Measurements from ENCODE around the gene NDUFB10.

The NDUFB10 gene

DNA sequence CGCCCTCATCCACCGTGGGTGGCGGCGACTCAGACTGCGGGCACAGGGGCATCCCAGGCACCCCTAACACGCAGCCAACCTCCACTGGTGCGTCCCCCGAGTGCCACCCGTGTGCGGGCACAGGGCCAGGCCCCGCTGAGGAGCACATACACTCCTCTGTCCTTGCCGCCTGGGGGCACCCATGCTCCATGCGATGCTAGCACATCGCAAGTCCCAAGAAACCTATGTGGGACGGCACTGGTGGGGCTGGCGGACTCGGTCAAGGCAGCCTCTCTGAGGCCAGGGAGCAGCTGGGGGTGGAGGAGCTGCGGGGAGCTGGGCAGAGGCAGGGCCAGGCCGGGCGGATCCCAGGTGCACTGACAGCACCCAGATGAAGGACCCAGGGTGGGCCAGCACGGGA, 46.3 kb downstream of the NDUFB10 start:
- no peak for FAIRE-seq
- TF ChIP-seq, protein P1, sequence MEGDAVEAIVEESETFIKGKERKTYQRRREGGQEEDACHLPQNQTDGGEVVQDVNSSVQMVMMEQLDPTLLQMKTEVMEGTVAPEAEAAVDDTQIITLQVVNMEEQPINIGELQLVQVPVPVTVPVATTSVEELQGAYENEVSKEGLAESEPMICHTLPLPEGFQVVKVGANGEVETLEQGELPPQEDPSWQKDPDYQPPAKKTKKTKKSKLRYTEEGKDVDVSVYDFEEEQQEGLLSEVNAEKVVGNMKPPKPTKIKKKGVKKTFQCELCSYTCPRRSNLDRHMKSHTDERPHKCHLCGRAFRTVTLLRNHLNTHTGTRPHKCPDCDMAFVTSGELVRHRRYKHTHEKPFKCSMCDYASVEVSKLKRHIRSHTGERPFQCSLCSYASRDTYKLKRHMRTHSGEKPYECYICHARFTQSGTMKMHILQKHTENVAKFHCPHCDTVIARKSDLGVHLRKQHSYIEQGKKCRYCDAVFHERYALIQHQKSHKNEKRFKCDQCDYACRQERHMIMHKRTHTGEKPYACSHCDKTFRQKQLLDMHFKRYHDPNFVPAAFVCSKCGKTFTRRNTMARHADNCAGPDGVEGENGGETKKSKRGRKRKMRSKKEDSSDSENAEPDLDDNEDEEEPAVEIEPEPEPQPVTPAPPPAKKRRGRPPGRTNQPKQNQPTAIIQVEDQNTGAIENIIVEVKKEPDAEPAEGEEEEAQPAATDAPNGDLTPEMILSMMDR (IDR thresholded peaks at IDR 0.05; ENCODE audit: insufficient read depth, missing control alignments), result peak; percentile 69
- DNase-seq (ENCODE audit: insufficient read length, low spot score), result no peak

DNA sequence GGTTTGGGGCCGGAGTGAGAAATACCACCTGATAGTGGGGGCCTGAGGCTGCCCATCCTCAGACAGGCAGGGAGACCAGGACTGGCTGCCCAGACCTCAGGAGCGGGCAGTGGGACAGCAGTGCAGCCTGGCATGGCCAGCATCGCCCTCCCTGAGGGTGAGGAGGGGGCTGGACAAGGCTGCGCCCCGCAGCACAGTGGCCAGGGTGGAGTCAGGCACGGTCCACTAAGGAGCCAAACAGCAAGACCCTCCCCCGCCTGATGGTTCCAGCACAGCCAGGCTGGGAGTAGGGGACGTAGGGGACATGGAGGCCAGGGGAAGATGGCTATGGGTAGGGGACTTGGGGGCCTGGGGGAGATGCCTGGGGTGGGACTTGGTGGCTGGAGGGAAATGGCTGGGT, 47.0 kb downstream of the NDUFB10 start:
- FAIRE-seq (no peak), DNase-seq (ENCODE audit: insufficient read length, low spot score) (no peak)
- TF ChIP-seq, protein P1 (IDR thresholded peaks at IDR 0.05; ENCODE audit: insufficient read depth, missing control alignments), result no peak

DNA sequence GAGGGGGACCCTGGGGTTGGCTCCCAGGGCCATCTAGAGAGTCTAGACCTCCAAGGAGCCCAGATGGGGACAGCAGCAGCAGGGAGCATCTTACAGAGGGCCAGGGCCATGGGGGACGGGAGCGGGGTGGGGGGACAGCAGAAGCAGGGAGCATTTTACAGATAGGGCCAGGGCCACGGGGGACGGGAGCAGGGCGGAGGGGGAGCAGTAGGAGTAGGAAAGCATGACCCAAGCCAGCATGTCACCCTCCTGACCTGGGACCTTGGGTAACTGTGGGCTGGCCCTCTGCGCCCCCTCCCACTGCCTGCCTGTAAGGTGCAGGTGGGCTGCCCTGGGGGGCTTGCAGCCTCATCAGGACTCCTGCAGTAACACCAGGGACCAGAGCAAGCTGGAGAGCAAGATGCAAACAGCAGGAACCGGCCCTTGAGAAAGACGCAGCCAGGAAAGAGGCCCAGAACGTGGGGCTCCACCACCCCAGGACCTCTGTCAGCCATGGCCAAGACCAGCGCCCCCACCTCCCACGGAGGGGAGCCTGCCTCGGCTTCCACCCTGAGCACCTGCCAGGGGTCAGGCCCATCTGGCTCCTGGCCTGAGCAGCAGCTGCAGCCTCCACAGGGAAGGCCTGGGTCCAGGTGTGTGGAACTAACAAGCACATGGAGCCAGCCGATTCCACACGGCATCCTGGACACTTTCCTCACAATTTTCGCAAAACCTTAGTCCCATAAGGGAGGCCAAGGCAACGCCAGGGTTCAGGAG, 47.9 kb downstream of the NDUFB10 start:
- DNase-seq (ENCODE audit: insufficient read length, low spot score) (no peak), FAIRE-seq (no peak)
- TF ChIP-seq, protein P1 (IDR thresholded peaks at IDR 0.05; ENCODE audit: insufficient read depth, missing control alignments), result no peak

DNA sequence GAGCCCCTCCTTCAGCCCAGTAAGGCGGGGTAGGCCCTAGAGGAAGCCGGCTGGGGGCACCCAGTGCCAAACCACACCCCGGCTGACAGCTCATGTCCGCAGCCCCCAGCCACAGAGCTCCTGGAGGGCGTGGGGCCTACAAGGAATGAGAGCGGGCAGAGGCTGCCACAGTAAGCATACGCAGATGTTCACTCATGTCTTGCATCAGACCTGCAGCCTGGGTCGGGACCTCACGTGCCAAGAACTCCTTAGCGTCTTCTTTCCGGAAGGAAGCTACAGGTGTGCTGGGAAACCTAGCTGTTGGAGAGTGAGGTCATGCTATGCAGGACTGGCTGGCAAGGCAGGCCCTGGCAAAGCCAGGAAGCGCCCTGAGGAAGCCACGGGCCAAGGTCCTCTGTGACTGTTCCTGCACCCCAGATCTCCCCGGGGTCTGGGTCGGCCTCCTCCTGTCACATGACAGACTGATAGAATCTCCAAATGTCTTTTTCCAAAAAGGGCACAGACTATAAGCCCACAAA, 48.7 kb downstream of the NDUFB10 start:
- TF ChIP-seq, protein P1 (IDR thresholded peaks at IDR 0.05; ENCODE audit: insufficient read depth, missing control alignments), result no peak
- no peak for FAIRE-seq
- DNase-seq (ENCODE audit: insufficient read length, low spot score), result no peak

DNA sequence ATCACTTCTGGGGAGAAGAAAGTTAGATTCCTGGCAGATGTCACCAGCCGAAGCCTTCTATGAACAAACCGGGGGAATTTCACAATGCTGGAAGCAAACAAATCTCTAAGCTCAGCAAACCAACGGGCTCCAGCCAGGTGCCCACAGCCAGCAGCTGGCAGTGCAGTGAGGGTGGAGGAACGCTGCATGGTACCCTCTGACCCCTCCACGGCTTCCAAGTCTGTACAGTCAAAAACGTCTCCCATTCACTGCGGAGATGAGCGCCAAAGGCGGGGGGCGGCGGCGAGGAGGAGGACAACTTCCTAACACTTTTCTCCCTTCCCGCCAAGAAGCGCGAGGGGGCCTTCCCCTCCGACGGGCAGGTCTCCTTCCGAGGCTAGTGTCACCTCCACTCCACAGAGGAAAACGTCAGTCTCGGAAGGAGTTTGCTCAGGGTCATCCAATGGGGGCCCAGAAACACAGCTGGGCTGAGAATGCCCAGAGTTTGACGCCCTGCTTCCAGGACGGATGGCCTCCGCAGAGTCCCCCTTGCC, 49.4 kb downstream of the NDUFB10 start:
- FAIRE-seq (no peak), DNase-seq (ENCODE audit: insufficient read length, low spot score) (no peak)
- TF ChIP-seq, protein P1 (IDR thresholded peaks at IDR 0.05; ENCODE audit: insufficient read depth, missing control alignments), result no peak

DNA sequence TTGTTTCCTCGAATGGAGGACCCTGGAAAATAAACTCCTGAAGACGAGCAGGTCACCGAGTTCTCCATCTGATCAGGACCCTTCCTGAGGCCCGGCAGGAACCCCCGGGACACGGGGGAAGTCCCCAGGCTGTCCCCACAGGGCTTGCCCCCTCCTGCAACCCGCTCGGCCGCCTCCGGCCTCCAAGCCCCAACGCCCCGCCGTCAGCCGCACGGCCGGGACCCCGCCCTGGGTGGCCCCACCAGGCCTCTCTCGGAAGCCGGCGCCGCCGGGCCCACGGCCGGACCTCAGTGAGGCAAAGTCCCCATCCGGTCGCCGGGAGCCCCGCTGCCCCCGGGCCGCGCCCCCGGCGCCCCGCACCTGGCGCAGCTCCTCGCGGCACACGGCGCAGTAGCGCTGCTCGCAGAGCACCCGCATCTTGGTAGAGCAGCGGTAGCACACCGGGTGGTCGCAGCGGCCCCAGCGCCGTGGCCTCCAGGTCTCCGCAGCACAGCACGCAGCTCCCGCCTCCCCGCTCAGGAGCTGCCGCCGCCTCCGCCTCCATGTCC, 49.9 kb downstream of the NDUFB10 start:
- TF ChIP-seq, protein P1 (IDR thresholded peaks at IDR 0.05; ENCODE audit: insufficient read depth, missing control alignments), result no peak
- no peak for FAIRE-seq
- no peak for DNase-seq (ENCODE audit: insufficient read length, low spot score)

Data from D721Med (cell line).